Nephron progenitor cell (in vitro differentiated cells): ENCODE measurements around the gene DDX59.
"Not testable (repeated sequence)": the region's sequence is repeated elsewhere in the genome, so short reads cannot be mapped to it uniquely, and the experiment has no call there.

ENCODE experiments used
- DNase-seq: peaks from one replicate; pipeline ENCODE4 v3.0.0; 2021
- H3K27ac Mint-ChIP-seq: 2 replicates; pipeline ENCODE4 v1.8.0; 2021; ENCODE audit warnings: mild to moderate bottlenecking, moderate library complexity, mixed read lengths
- H3K27me3 Mint-ChIP-seq: 2 replicates; pipeline ENCODE4 v1.8.0; 2021; ENCODE audit warnings: mild to moderate bottlenecking, low read depth, mixed read lengths; ENCODE audit not compliant: poor library complexity
- H3K36me3 Mint-ChIP-seq: 2 replicates; pipeline ENCODE4 v1.8.0; 2021; ENCODE audit warnings: low read depth, mixed read lengths
- H3K4me1 Mint-ChIP-seq: 2 replicates; pipeline ENCODE4 v1.8.0; 2021; ENCODE audit warnings: mixed read lengths
- H3K4me3 Mint-ChIP-seq: 2 replicates; pipeline ENCODE4 v1.8.0; 2021; ENCODE audit warnings: mild to moderate bottlenecking, moderate library complexity, mixed read lengths
- H3K9me3 Mint-ChIP-seq: 2 replicates; pipeline ENCODE4 v1.8.0; 2021; ENCODE audit warnings: mild to moderate bottlenecking, moderate library complexity, mixed read lengths
- CTCF ChIP-seq: fragments of 200-600 bp; sonication (generic); IDR thresholded peaks from 2 replicates; pipeline ENCODE4 v1.5.0; 2021; ENCODE audit warnings: antibody characterized with exemption

Gene DDX59

GRCh38 chr1:200634261-200635122 lies 35.2 kb downstream of the DDX59 start:
- no peak overlapping the region for H3K4me3 Mint-ChIP-seq
- no peak for TF ChIP-seq CTCF
- H3K27ac Mint-ChIP-seq: no peak overlapping the region
- no peaks in the 10 kb centered on the region for H3K9me3 Mint-ChIP-seq
- H3K4me1 Mint-ChIP-seq: no peaks in the 10 kb centered on the region
- H3K27me3 Mint-ChIP-seq: peaks cover 6% of the 10 kb centered on the region
- H3K36me3 Mint-ChIP-seq: peaks cover 4% of the 10 kb centered on the region
- no peak for DNase-seq

GRCh38 chr1:200631375-200631774 lies 38.3 kb downstream of the DDX59 start:
- DNase-seq: no peak
- no peak overlapping the region for H3K27ac Mint-ChIP-seq
- peaks cover 6% of the 10 kb centered on the region for H3K27me3 Mint-ChIP-seq
- H3K4me3 Mint-ChIP-seq: no peak overlapping the region
- no peaks in the 10 kb centered on the region for H3K9me3 Mint-ChIP-seq
- H3K4me1 Mint-ChIP-seq: no peaks in the 10 kb centered on the region
- no peak for TF ChIP-seq CTCF
- H3K36me3 Mint-ChIP-seq: no peaks in the 10 kb centered on the region

GRCh38 chr1:200630515-200630899 lies 39.2 kb downstream of the DDX59 start:
- not testable (repeated sequence) for H3K36me3 Mint-ChIP-seq, H3K4me3 Mint-ChIP-seq, H3K27me3 Mint-ChIP-seq, DNase-seq, H3K4me1 Mint-ChIP-seq, H3K9me3 Mint-ChIP-seq, H3K27ac Mint-ChIP-seq

GRCh38 chr1:200629876-200630514 lies 39.7 kb downstream of the DDX59 start:
- Mint-ChIP-seq H3K4me3 (no peak overlapping the region), H3K27ac (no peak overlapping the region), H3K4me1 (no peaks in the 10 kb centered on the region), H3K9me3 (no peaks in the 10 kb centered on the region), H3K27me3 (peaks cover 6% of the 10 kb centered on the region), H3K36me3 (no peaks in the 10 kb centered on the region)
- DNase-seq: no peak
- no peak for TF ChIP-seq CTCF

GRCh38 chr1:200628223-200628881 lies 41.4 kb downstream of the DDX59 start:
- peaks cover 4% of the 10 kb centered on the region for H3K27me3 Mint-ChIP-seq

More at GRCh38 chr1:200628223-200628881, 41.4 kb downstream of the DDX59 start:
- Mint-ChIP-seq H3K4me3 (no peak overlapping the region), H3K9me3 (no peaks in the 10 kb centered on the region), H3K27ac (no peak overlapping the region), H3K36me3 (no peaks in the 10 kb centered on the region), H3K4me1 (no peaks in the 10 kb centered on the region)
- no peak for DNase-seq
- TF ChIP-seq CTCF: no peak
